Measurements from ENCODE around the gene PPP1R3D. TPM values are rescaled to one million over a fixed set of nuclear protein-coding genes. Genes with fewer than 3 reads are reported as not detected.
A peak's percentile ranks its signal among the peaks of the same experiment; 100 is the strongest.

PPP1R3D gene
- total RNA-seq, 1 donor from 2014 or later: 5.2 TPM

- no peak for DNase-seq (ENCODE audit: low spot score, unreplicated experiment)
- Mint-ChIP-seq H3K9me3 (ENCODE audit: low read depth) (no peaks in the 10 kb centered on the region), H3K4me1 (ENCODE audit: low read depth) (peaks cover 28% of the 10 kb centered on the region), H3K27ac (no peak overlapping the region), H3K36me3 (ENCODE audit: insufficient read depth) (peaks cover 8% of the 10 kb centered on the region), H3K4me3 (ENCODE audit: low read depth) (no peak overlapping the region), H3K27me3 (peaks cover 16% of the 10 kb centered on the region)
- TF ChIP-seq, protein P1, sequence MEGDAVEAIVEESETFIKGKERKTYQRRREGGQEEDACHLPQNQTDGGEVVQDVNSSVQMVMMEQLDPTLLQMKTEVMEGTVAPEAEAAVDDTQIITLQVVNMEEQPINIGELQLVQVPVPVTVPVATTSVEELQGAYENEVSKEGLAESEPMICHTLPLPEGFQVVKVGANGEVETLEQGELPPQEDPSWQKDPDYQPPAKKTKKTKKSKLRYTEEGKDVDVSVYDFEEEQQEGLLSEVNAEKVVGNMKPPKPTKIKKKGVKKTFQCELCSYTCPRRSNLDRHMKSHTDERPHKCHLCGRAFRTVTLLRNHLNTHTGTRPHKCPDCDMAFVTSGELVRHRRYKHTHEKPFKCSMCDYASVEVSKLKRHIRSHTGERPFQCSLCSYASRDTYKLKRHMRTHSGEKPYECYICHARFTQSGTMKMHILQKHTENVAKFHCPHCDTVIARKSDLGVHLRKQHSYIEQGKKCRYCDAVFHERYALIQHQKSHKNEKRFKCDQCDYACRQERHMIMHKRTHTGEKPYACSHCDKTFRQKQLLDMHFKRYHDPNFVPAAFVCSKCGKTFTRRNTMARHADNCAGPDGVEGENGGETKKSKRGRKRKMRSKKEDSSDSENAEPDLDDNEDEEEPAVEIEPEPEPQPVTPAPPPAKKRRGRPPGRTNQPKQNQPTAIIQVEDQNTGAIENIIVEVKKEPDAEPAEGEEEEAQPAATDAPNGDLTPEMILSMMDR (IDR thresholded peaks at IDR 0.05; ENCODE audit: unreplicated experiment): peak; percentile 77
Measured at GRCh38 chr20:59948828-59949720, 9.0 kb upstream of the PPP1R3D start.

GRCh38 chr20:59948212-59948611 lies 8.1 kb upstream of the PPP1R3D start:
- Mint-ChIP-seq H3K36me3 (ENCODE audit: insufficient read depth) (peaks cover 8% of the 10 kb centered on the region), H3K4me1 (ENCODE audit: low read depth) (peaks cover 28% of the 10 kb centered on the region), H3K27ac (no peak overlapping the region), H3K4me3 (ENCODE audit: low read depth) (no peak overlapping the region), H3K9me3 (ENCODE audit: low read depth) (no peaks in the 10 kb centered on the region), H3K27me3 (peaks cover 16% of the 10 kb centered on the region)
- TF ChIP-seq, protein P1 (IDR thresholded peaks at IDR 0.05; ENCODE audit: unreplicated experiment): no peak
- no peak for DNase-seq (ENCODE audit: low spot score, unreplicated experiment)

DNA sequence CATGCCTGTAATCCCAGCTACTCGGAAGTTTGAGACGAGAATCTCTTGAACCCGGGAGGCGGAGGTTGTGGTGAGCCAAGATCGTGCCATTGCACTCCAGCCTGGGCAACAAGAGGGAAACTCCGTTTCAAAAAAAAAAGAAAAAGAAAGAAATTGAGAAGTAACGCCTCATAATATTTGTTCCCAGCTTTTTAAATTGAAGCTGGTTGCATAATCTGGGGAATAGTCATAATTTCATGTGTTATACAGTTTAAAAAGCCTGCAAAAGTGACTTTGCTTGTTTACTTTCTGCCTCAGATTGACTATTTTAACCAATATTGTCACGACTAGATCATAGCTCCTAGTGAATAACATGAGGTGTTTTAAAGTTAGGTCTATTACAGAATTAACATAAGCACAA lies 7.3 kb upstream of the PPP1R3D start:
- no peak overlapping the region for H3K4me3 Mint-ChIP-seq (ENCODE audit: low read depth)
- TF ChIP-seq, protein P1 (IDR thresholded peaks at IDR 0.05; ENCODE audit: unreplicated experiment): no peak
- peaks cover 28% of the 10 kb centered on the region for H3K4me1 Mint-ChIP-seq (ENCODE audit: low read depth)
- H3K27me3 Mint-ChIP-seq: peaks cover 12% of the 10 kb centered on the region
- H3K9me3 Mint-ChIP-seq (ENCODE audit: low read depth): no peaks in the 10 kb centered on the region
- H3K27ac Mint-ChIP-seq: no peak overlapping the region
- DNase-seq (ENCODE audit: low spot score, unreplicated experiment): no peak
- H3K36me3 Mint-ChIP-seq (ENCODE audit: insufficient read depth): peaks cover 8% of the 10 kb centered on the region

DNA sequence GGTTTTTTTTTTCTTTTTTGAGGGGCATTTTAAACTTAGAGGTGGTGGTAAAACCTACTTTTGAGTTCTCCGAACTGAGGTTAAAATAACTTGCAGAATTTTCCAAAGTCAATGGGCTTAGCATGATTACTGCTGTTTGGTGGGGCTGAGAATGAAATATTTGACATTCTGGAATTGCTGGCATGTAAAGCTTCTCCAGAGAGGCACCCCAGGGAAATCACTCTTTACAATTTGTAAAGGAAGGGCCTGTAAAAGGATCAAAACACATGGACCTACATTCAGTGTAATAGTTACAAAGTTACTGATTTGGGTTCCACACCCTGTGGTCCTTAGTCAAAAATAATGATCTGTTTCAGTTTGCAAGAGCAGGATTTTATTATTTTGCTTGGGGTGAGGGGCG lies 5.6 kb upstream of the PPP1R3D start:
- peaks cover 8% of the 10 kb centered on the region for H3K36me3 Mint-ChIP-seq (ENCODE audit: insufficient read depth)
- no peaks in the 10 kb centered on the region for H3K9me3 Mint-ChIP-seq (ENCODE audit: low read depth)
- H3K4me1 Mint-ChIP-seq (ENCODE audit: low read depth): peaks cover 29% of the 10 kb centered on the region
- H3K27me3 Mint-ChIP-seq: peaks cover 1% of the 10 kb centered on the region
- no peak for DNase-seq (ENCODE audit: low spot score, unreplicated experiment)
- TF ChIP-seq, protein P1 (IDR thresholded peaks at IDR 0.05; ENCODE audit: unreplicated experiment): no peak
- no peak overlapping the region for H3K4me3 Mint-ChIP-seq (ENCODE audit: low read depth)
- no peak overlapping the region for H3K27ac Mint-ChIP-seq

GRCh38 chr20:59945175-59945574 lies 5.1 kb upstream of the PPP1R3D start:
- Mint-ChIP-seq H3K4me3 (ENCODE audit: low read depth) (no peak overlapping the region), H3K9me3 (ENCODE audit: low read depth) (no peaks in the 10 kb centered on the region), H3K27me3 (no peaks in the 10 kb centered on the region), H3K36me3 (ENCODE audit: insufficient read depth) (peaks cover 8% of the 10 kb centered on the region), H3K27ac (no peak overlapping the region), H3K4me1 (ENCODE audit: low read depth) (peaks cover 32% of the 10 kb centered on the region)
- no peak for DNase-seq (ENCODE audit: low spot score, unreplicated experiment)
- TF ChIP-seq, protein P1 (IDR thresholded peaks at IDR 0.05; ENCODE audit: unreplicated experiment): no peak
